Measurements from ENCODE around the gene AGRN.
"Not testable (repeated sequence)": the region's sequence is repeated elsewhere in the genome, so short reads cannot be mapped to it uniquely, and the experiment has no call there.

Gene AGRN

GRCh38 chr1:1090424-1091343, 70.8 kb downstream of the AGRN start:
- no peak for FAIRE-seq
- no peak for DNase-seq (ENCODE audit: low spot score)

GRCh38 chr1:1091344-1092148, 71.6 kb downstream of the AGRN start:
- DNase-seq (ENCODE audit: low spot score) (no peak), FAIRE-seq (no peak)

GRCh38 chr1:1092149-1092855, 72.4 kb downstream of the AGRN start:
- FAIRE-seq (no peak), DNase-seq (ENCODE audit: low spot score) (no peak)

DNA sequence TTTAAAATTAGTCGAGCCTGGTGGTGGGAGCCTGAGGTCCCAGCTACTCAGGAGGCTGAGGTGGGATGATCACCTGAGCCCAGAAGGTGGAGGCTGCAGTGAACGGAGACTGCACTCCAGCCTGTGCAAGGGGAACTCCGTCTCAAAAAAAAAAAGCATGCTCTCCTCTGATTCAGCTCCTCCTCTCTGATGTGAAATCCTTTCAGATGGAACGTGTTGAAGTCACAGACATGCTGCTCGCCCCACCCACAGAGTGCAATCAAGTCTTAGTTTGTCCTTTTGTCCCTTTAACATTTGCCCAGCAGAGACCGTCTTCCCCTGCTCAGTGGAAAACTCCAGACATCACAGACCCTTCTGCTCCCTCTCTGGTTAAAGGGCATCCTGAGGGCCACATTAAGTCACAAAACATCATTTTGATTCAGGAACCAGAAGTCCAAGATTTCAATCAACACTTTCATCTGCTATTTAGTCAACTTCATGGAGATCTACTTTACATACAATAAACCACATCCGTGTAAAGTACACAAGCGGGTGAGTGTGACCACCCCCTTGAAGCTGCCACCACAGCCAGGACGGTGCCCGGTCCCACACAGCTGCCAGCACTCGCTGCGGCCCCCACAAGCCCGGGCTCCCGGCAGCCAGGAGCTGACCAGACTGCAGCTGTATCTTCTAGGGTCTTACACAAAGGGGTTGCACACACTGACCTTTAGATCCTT, 73.1 kb downstream of the AGRN start:
- no peak for DNase-seq (ENCODE audit: low spot score)
- FAIRE-seq, result no peak

DNA sequence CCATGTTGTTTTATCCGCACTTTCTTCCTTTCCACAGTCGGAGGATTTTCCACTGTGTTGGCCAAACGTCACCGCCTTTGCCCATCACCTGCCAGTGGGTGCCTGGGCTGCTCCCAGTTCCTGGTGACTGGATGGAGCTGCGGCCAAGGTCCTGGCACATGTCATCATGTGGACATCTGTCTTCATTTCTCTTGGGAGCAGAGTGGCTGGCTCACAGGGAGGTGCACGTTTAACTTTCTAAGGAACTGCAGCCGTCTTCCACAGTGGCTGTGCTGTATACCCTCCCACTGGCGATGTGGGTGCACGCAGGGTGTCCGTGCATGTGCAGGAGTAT, 73.7 kb downstream of the AGRN start:
- no peak for FAIRE-seq
- DNase-seq (ENCODE audit: low spot score), result no peak

DNA sequence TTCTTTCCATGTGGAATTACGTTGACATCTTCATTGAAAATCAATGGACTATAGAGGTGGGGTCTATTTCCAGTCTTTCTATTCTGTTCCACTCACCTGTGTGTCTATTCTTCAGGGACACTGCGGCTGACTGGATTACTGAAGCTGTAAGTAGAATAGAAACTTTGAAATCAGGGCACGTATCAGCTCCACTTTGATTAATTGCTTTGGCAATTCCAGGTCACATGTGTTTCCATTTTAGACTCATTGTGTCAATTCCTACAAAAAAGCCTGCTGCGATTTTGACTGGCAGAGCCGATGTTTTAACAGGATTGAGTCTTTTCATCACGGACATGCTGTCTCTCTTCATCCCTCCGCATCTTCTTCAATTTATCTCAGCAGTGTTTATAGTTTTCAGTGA, 75.1 kb downstream of the AGRN start:
- DNase-seq (ENCODE audit: low spot score) (no peak), FAIRE-seq (no peak)

DNA sequence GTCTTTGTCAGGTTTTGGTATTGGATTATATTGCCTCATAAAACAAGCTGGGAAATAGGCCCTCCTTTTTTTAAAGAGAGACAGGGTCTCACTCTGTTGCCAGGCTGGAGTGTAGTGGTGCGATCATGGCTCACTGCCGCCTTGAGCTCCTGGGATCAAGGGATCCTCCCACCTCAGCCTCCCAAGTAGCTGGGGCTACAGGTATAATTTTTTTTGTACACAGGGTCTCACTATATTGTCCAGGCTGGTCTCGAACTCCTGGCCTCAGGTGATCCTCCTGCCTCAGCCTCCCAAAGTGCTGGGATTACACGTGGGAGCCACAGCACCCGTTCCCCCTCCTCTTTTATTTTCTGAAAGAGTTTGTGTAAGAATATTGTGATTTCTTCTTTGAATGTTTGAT, 76.2 kb downstream of the AGRN start:
- DNase-seq (ENCODE audit: low spot score); FAIRE-seq: not testable (repeated sequence)

DNA sequence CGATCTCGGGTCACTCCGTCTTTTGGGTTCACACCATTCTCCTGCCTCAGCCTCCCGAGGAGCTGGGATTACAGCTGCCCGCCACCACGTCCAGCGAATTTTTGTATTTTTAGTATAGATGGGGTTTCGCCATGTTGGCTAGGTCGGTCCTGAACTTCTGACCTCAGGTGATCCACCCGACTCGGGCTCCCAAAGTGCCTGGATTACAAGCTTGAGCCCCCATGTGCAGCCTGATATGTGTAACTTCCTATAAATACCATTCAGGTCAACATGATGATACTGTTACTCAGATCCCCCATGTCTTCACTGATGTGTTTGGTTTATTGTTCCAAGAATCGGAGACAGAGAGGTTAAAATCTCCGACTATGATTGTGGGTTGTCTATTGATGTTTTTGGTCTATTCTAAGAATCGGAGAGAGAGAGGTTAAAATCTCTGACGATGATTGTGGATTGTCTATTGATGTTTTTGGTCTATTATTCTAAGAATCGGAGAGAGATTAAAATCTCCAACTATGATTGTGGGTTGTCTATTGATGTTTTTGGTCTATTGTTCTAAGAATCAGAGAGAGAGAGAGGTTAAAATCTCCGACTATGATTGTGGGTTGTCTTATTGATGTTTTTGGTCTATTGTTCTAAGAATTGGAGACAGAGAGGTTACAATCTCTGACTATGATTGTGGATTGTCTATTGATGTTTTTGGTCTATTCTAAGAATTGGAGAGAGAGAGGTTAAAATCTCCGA, 78.9 kb downstream of the AGRN start:
- DNase-seq (ENCODE audit: low spot score) (no peak), FAIRE-seq (no peak)

DNA sequence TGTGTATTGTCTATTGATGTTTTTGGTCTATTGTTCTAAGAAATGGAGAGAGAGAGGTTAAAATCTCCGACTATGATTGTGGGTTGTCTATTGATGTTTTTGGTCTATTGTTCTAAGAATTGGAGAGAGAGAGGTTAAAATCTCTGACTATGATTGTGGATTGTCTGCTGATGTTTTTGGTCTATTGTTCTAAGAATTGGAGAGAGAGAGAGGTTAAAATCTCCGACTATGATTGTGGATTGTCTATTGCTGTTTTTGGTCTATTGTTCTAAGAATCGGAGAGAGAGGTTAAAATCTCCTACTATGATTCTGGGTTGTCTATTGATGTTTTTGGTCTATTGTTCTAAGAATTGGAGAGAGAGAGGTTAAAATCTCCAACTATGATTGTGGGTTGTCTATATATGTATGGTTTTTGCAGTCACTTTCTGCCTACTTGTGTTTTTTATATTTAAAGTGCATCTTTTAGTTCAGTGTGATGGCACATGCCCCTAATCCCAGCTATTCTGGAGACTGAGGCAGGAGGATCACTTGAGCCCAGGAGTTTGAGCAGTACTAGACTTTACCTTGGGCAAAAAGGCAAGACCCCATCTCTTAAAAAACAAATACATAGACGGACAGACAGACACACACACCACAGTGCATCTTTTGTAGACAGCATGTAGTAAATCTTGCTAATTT, 79.7 kb downstream of the AGRN start:
- no peak for DNase-seq (ENCODE audit: low spot score)
- no peak for FAIRE-seq

DNA sequence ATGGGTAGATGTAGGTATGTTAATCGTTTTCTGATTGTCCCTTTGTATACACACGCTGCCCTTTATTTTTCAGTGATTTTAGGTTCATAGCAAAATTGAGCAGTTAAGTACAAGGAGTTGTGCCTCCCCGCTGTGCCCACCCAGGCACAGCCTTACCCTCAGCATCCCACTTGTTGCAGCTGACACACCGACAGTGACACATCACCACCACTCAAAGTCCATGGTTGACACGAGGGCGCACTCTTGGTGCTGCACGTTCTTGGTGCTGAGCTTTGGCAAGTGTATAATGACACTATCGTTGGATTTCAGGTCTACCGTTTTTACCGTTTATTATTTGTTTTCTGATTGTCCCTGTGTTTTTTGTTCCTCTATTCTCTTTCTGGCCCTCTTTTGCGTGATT, 80.4 kb downstream of the AGRN start:
- DNase-seq (ENCODE audit: low spot score), result no peak
- FAIRE-seq, result no peak

DNA sequence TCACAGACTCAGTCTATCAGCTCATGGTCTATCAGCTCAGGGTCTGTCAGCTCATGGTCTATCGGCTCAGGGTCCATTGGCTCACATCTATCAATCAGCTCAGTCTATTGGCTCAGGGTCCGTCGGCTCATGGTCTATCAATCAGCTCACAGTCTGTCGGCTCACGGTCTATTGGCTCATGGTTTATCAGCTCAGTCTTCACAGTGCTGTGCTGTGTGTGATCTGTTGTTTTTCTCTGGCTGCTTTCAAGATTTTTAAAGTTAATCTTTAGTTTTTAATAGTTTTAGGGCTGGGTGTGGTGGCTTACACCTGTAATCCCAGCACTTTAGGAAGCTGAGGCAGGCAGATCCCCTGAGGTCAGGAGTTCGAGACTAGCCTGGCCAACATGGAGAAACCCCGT, 81.6 kb downstream of the AGRN start:
- FAIRE-seq (no peak), DNase-seq (ENCODE audit: low spot score) (no peak)

DNA sequence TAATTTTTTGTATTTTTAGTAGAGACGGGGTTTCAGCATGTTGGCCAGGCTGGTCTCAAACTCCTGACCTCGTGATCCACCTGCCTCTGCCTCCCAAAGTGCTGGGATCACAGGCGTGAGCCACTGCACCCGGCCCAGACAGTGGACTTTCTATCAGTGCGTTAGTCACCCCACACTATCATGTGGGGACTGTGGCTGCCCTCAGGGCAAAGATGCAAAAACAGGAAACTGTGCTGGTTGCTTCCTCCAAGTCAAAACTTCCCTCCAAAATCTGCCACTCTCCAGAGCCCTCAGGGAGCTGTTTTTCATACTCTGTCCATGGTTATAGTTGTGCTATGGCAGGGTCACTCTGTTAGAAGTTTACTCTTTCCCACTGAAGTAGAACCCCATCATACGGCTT, 84.2 kb downstream of the AGRN start:
- not testable (repeated sequence) for DNase-seq (ENCODE audit: low spot score); FAIRE-seq
